HG02571 (cell line): Measurements from ENCODE around the gene PTPN14.
"Not testable (repeated sequence)": the region's sequence is repeated elsewhere in the genome, so short reads cannot be mapped to it uniquely, and the experiment has no call there.

Experiments
- ATAC-seq: cut with Tn5 transposase; IDR thresholded peaks from one replicate; pipeline ENCODE4 v1.9.1; 2021; ENCODE audit warnings: mild to moderate bottlenecking, moderate library complexity; ENCODE audit not compliant: unreplicated experiment

The PTPN14 gene

DNA sequence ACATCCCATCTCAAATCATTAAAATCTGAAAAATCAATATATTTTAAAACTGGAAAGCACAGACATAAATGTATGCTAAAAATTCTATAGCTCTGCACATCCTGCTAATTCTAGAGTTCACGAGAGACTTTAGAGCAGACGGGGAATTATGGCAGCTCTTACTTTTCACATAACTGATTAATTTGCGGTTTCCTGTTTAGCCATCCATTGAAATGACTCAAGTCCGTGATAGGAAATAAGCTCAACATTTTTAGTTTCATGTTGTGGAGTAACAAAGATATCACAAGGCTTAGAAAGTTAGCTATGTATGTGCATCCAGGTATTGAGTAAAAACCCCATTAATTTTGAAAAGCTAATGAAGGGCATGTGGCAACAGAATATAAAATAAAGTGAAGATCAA, 147.2 kb downstream of the PTPN14 start:
- ATAC-seq: no peak

DNA sequence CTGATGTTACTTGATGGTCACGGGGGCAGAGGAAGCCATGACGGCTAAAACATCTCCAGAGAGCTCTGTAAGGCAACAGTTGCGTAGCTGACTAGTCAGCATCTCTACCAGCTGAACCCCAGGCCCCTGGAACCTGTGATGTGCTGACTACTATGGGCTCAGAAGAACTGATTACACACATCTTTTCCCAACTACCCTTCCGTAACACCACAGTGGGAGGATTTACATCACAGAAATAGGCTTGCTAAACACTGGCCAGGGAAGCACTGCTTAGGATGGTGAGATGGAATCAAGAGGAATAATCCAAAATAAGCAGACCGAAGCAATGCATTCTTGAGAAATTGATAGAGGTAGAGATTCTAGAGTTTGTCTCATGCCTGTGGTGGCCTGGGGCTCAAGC, 148.0 kb downstream of the PTPN14 start:
- no peak for ATAC-seq

DNA sequence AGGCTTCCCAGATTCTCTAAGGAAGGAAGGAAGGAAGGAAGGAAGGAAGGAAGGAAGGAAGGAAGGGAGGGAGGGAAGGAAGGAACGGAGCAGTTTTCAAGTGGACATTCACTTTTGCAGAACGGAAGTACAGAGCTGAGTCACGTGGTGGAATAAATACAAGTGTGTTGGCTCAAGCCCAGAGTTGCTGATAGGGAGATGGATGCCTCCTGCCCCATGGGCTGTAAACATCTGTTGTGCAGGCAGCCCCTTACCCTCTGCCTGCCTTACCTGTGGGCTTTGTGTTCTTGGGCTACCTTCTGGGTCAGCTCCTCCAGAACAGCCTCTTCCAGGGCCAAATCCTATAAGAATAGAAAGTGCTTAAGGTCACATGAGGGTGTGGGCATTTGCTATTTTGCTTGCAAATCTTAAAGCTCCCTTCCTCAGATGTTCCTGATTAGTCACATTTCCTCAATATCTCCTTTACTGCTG, 148.8 kb downstream of the PTPN14 start:
- ATAC-seq: no peak

DNA sequence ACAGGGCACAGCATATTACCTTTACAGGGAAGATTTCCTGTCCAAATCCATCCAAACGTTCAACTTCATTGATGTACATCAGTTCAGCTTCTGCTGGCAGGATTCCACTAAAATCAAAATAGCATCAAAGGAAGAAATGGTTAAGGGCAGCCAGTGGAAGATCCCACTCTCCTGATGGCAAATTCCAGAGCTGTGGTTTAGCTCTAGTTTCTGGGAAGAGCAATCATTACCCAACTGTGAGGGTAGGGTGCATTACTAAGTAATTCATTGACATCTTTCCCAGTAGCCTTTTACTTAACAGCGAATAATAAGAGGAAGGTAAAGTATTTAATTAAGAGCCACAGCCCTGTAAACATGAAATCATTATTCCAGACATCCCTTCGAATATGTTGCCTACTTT, 149.7 kb downstream of the PTPN14 start:
- no peak for ATAC-seq

DNA sequence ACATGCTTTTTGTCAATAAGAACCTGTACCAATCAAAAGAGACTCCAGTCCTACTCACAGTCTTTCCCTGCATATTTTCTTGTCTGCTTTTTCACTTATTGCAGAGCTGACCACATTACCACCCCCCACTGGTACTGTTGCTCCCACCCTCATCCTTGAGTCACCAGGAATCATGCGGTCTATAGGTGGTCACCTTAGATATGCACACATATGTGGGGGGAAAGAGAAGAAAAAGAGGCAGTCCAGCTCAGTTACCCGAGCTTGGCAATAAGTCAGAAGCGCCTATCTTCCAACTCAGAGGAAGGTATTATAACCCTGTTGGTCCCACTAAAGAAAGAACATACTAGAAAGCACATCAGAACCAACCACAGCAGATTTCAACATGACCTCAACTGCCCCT, 151.3 kb downstream of the PTPN14 start:
- no peak for ATAC-seq

DNA sequence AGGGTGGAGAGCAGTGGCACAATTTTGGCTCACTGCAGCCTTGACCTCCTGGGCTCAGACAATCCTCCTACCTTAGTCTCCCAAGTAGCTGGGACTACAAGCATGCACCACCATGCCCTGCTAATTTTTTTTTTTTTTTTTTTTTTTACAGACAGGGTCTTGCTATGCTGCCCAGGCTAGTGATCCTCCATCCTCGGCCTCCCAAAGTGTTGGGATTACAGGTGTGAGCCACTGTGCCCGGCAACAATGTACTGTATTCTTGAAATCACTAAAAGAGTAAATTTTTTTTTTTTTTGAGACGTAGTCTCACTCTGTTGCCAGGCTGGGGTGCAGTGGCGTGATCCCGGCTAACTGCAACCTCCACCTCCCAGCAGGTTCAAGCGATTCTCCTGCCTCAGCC, 152.9 kb downstream of the PTPN14 start:
- no peak for ATAC-seq

DNA sequence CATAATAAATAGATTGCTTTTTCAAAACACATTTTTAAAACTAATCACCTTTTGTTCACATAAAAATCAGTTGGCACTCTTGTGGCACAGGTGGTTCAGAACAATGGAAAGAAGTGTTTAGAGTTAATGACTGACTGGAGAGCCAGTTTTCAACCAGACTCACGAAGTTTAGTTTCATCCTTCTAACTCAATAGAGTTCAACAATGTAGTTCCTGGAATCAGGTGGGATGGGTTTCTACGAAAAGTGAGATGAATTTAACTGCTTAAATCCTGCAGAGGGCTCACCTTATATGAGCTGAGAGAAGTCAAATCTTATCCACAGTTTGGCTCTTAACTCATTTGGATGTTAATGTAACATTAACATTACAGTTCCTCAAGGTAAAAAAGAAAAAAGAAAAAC, 153.9 kb downstream of the PTPN14 start:
- no peak for ATAC-seq

DNA sequence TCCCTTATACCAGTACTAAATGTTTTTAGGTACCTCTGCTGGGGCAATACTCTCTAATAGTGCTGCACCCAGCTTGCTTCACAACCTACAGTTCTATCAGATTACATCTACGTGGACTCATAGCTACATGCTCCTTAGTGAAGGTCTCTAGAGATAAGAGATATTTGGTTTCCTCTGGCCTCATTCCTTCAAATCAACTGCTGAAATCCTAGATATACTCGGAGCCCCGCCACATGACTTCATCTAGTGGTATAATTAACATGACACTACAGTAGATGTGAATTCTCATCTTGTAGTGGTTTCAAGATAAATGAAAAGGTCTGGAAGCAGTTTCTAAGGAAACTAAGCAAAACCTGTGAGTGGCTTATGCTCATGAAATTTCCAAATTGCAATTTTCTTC, 155.1 kb downstream of the PTPN14 start:
- ATAC-seq: no peak

DNA sequence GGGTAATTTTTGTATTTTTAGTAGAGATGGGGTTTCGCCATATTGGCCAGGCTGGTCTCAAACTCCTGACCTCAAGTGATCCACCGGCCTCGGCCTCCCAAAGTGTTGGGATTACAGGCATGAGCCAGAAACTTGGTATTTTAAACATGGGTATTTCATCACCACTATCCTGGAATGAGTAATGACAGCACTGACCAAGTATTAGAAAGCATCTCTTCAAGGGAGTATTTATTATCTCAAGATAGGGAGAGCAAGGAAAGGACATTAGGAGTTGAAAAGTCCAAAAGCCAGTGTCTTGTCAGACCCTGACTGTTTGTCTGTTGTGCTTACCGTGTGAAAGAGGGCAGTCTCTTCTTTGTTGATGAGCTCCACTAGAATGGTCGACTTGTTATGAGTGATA, 156.8 kb downstream of the PTPN14 start:
- ATAC-seq: not testable (repeated sequence)

DNA sequence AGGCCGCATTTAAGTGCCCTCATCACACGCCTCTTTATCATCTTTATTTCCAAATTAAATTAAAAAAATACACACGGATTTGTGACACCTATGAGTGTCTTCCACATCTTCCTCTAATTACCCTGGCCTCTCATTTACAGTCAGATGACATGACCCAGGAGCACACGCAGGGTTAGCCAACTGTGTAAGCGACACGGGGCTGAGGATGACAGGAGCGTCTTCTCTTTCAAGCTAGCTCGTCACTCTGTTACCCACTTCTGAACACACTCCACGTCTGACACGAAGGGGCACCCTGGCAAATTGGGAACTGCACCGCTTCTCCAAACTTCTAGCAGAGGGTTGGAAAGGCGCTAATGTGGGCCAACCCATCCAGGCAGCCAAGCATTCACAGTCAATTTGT, 158.3 kb downstream of the PTPN14 start:
- no peak for ATAC-seq

DNA sequence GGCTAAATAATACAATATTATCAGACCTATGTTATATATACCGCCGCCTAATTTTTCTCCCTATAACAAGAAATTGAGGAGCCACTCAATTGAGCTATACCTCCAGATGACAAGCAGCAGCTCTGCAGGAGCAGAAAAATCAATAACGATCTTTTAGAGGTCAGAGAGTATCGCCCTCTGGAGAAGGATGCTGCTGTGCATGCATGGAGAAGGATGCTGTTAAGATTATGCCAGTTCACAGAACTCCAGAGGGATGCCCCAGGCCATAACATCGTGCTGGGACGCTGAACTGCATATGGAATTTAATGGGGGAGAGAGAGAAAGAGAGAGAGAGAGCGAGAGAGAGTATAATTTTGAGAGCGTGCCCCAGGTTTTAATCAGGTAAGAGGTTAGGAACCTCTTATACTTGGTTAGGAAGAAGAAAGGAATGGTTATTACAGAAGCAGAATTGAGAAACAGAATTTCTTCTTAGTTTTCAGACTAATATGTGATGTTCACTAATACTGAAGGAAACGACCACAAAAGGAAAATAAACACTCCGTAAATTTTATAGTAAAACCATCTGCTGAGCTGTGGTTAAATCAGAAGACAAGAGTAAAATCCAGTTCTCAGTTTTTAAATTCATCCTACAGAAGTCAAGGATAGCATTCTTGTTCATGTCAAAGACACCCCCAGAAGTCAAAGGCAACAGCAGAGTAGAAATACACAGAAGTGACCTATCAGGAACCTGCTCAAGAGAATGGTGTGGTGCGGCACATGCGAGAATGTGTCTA, 159.3 kb downstream of the PTPN14 start:
- ATAC-seq: no peak

DNA sequence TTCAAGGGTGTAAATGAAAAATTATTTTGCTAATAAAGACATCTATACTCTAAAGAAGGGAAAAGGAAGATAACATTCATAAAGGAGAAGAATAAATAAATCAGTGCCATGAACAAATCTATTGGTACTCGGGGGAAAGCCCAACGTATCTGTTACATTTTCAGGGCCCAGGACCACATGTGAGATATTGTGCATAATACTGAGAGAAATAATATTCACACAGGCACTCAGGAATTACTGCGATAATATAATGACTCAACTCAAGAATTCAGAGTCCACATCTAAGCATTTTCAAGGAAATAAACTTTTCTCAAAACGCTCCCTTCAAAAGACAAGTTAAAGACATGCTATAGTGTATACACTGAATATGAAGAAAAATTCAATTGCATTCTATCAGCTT, 161.7 kb downstream of the PTPN14 start:
- ATAC-seq: no peak

DNA sequence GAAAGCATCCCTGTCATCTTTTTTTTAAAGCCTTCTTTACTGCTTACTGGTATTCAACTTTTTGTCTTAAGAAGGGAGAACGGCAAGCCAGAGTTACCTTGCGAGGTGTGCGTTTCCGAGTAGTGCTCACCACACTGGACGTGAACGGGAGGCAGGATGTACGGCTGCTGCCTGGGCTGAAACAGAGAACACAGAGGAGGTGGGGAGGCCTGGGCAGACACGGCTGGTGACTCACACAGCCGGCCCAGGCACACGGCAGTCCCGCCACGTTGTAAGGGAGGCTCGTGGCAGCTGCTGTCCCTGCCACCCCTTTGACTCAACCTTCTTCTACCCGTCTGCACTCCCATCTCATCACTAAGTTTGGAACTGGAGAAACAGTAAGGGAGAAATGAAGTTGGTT, 164.7 kb downstream of the PTPN14 start:
- no peak for ATAC-seq

DNA sequence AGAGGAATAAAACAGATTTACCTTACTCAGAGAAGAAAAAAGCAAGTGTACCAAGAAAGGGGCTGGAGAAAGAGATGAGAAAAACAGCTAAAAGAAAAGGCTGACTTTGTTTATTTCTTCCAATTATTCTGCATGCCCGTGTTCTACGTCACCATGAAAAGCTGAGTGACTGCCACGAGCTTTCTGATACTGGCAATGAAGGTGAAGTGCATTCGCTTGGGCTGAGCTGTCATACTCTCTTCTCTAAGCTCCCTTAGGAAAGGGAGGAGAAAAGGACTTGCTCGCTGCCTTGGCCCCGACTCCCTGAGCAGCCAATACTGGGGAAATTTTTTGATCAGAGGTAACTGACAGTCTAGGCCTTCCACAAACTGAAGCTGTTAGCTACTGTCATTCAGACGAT, 165.1 kb downstream of the PTPN14 start:
- ATAC-seq: no peak

DNA sequence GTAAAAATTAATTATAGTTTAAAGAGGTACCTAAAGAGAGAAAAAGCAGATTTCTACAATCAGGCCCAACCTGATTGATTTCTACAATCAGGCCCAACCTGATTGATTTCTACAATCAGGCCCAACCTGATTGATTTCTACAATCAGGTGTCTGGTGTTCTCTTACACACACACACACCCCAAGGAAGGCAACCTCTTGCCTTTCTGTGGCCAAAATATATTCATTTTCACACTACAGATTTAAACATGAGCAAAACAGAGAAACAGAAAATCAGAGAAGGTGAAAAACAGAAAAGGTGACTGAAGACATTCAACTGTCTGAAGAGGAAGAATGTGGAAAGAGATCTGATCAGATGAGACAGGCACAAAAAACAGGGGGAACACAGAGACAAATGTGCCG, 166.0 kb downstream of the PTPN14 start:
- no peak for ATAC-seq

DNA sequence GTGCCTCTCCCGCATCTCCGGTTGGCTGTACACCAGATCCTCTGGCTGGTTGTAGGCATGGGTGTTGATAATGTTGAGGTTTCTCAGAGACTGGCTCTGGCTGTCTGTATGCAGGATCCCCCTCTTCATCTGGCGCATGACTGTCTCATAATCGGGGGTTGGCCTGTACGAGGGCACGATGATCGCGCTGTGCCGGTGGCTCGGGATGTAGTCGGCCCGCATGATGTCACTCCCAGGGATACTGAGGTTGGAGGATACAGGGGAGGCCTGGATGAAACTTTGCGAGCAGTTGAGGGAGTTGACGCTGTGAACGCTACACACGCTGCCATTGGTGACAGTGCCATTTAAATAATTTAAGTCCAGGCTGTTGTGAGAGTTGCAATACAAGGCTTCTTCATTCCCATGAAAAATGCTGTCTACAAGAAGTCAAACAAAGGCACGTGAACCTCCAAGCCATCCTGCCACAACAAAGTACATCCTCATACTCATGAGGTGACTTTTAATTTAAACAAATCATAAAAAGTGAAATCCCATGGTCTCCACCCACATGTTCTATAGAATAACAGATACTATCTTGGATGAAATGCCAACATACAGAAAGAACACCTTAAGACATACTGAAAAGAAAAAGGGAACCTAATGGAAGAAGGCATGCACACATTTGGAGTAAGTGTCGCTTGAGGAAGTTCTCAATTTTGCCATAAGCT, 166.9 kb downstream of the PTPN14 start:
- ATAC-seq: no peak

DNA sequence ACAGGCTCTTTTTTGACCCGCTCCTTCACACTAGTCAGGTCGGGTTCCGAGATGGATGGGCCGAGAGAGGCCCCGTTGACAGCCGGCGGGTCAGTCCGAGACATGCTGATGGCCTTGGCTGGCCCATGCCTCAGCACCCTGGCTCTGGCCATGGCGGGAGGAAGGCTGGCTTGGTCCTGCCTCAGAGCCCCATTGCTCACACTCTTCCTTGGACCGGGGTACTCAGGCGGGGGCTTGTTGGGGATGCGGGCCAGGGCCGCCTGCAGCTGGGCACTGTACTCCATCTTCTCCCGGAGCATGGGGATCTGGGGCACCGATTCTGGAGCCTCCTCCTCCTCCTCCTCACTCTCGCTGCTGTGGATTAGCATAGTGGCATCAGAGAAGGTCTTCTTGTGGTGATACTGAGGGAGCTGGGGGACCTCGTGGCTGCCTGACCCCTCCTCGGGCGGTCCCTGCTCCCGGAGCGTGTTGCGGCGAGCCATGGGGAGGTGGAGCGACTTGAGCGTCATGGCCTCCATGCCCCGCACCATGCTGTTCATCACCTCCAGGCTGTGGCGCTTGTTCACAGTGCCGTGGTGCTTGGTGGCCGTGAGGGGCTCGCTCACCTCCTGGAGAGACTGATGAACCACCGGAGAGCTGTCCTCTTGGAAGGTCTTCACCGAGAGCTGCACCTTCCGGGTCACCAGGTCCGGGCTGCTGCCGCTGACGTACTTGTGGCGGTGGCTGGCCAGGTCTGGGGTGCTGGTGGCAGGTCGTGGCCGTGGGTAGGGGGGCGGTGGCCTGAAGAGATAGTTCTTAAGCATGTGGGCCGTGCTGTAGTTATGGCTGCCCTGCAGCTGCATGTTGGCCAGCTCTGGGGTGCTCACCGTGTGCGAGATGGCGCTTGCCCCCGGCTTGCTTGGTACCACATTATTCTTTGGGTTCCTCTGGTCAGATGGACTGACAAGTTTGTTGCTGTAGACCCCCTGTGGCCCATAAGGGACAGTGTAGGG, 167.7 kb downstream of the PTPN14 start:
- no peak for ATAC-seq

DNA sequence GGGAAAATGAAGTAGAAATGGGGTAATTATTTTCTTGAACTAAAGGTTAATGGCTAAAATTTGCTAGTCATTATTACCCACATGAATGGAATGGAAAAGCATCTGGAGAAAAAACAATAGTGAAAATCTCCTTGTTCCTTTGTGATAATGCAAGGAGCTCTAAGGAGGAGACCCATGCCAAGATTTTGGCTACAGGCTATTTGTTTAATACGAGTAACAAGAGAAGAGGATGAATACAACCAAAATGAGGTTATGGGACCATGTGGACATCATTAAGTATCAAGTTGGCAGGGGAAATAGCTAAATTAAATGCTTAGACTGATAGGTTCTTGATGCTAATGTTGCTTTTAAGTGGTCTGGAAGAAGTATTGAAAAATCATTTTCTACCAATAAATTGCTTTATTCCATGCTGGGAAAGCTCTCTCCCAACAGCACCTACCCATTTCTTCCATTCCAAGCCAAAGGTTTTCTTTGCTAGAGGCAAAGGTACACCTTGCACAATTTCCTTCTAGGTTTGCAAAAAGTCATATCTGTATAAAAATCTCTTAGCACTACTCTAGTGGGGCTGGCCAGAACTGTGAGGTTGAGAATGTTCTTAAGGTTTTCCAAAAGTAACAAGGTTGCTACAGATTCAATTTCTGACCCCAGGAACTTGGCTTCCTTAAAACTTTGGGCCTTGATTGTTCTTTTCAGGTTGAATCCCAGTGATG, 170.3 kb downstream of the PTPN14 start:
- no peak for ATAC-seq

DNA sequence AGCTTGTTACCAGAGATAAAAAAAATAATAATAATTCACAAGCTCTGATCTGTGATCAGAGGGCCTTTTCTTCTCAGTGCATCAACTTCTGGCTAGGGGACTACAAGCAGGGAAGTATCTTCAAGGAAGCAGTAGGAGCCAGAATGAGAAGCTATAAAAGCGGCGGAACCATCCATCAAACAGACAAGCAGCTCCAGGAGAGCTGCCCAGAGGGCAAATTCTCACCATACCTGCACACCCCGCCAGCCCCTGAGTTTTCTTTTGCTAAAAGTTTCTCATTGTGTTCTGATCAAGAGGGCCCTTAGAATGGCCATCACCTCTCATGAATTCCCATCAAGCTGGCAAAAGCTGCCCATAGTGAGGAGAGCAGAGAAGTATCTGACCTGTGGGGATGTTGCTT, 171.0 kb downstream of the PTPN14 start:
- ATAC-seq: no peak

DNA sequence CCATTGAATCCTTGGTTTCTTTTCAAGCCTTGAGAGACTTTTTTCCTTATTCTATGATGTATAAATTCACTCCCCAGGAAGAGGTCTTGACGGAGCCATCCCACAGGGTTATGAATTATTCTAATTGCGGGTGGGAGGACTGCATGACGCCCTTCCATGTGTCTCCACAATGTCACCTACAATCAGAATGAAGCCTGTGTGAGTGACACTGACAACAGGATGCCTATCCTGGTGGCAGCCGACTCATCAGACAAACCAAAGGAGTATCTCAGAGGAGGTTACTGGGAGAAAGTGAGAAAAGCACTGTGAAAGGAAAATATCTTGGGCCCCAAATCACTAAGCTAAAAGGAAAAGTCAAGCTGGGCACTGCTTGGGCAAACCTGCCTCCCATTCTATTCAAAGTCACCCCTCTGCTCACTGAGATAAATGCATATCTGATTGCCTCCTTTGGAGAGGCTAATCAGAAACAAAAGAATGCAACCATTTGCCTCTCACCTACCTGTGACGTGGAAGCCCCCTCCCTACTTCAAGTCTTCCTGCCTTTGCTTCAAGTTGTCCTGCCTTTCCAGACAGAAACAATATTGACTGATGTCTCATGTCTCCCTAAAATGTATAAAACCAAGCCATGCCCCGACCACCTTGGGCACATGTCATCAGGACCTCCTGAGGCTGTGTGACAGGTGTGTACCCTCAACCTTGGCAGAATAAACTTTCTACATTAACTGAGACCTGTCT, 172.0 kb downstream of the PTPN14 start:
- ATAC-seq: no peak
